ENCODE data around the gene TNS2. TPM values are rescaled to one million over a fixed set of nuclear protein-coding genes. Genes with fewer than 3 reads are reported as not detected.

TNS2 gene
- total and polyA plus RNA-seq, 2 experiments from 2014 or later: 1.8 to 6.9 TPM

GRCh38 chr12:53074283-53074998, 24.6 kb downstream of the TNS2 start:
- peaks cover 11% of the 10 kb centered on the region for H3K36me3 Mint-ChIP-seq (ENCODE audit: low read depth)

More at GRCh38 chr12:53074283-53074998, 24.6 kb downstream of the TNS2 start:
- Mint-ChIP-seq H3K9me3 (no peaks in the 10 kb centered on the region), H3K27me3 (ENCODE audit: insufficient read depth, low read depth, poor library complexity) (peaks cover 17% of the 10 kb centered on the region), H3K4me3 (no peak overlapping the region), H3K4me1 (peaks cover 37% of the 10 kb centered on the region), H3K27ac (no peak overlapping the region)
- Histone ChIP-seq H3K36me3 (ENCODE audit: insufficient read depth) (no peaks in the 10 kb centered on the region), H3K27ac (ENCODE audit: low read depth) (no peak overlapping the region), H3K4me1 (ENCODE audit: insufficient read depth) (peaks cover 23% of the 10 kb centered on the region), H3K4me3 (no peak overlapping the region), H4K20me1 (replicated peaks; ENCODE audit: insufficient read depth) (no peaks in the 10 kb centered on the region), H2AFZ (no peak overlapping the region), H3K79me2 (replicated peaks; ENCODE audit: insufficient read depth) (no peaks in the 10 kb centered on the region), H3K27me3 (ENCODE audit: insufficient read depth) (0 out of 2 replicates have a peak, but pooled peaks cover 3% of the 10 kb centered on the region), H3F3A (replicated peaks; ENCODE audit: low read depth) (peaks cover 10% of the 10 kb centered on the region; the same call in 1 of the 2 replicates), H3K4me2 (no peak overlapping the region), H3K9me2 (ENCODE audit: insufficient read depth) (no peaks in the 10 kb centered on the region)
- TF ChIP-seq REST (IDR thresholded peaks at IDR 0.05; ENCODE audit: unreplicated experiment) (no peak), CTCF (conservative IDR thresholded peaks at IDR 0.05; ENCODE audit: low read depth in 2 of 2) (no peak), ZNF114 (CRISPR knock-in tag; IDR thresholded peaks at IDR 0.05) (no peak), EZH2 (IDR thresholded peaks at IDR 0.05; ENCODE audit: low read depth, unreplicated experiment) (no peak), ZNF462 (CRISPR knock-in tag; IDR thresholded peaks at IDR 0.05) (no peak), ETS1 (IDR thresholded peaks at IDR 0.05) (no peak), CREB1 (CRISPR knock-in tag; IDR thresholded peaks at IDR 0.05; ENCODE audit: low read depth) (no peak), POLR2AphosphoS5 (IDR thresholded peaks at IDR 0.05; ENCODE audit: low read depth) (no peak), ZNF331 (CRISPR knock-in tag; IDR thresholded peaks at IDR 0.05; ENCODE audit: low read depth) (no peak), JUNB (IDR thresholded peaks at IDR 0.05; ENCODE audit: unreplicated experiment) (no peak), STAT1 (IDR thresholded peaks at IDR 0.05; ENCODE audit: unreplicated experiment) (no peak), EZH2phosphoT487 (IDR thresholded peaks at IDR 0.05; ENCODE audit: unreplicated experiment) (no peak), NANOG (IDR thresholded peaks at IDR 0.05; ENCODE audit: borderline replicate concordance) (no peak)
- ATAC-seq: no peak
- DNase-seq (ENCODE audit: low spot score): no peak

All from GM23338 (cell line).